Peyer's patch (tissue), 4 donors: ENCODE data around the gene SLC25A2. TPM values are rescaled to one million over a fixed set of nuclear protein-coding genes. Genes with fewer than 3 reads are reported as not detected.

Source experiments
- DNase-seq, 3 donors: peaks; one replicate each; pipeline ENCODE4 v3.0.0-alpha.2; 2017 to 2019
- H3K27ac ChIP-seq, 4 donors: fragments of 200-600 bp; sonication (generic); one replicate each; pipeline ENCODE4 v1.5.1; 2016 to 2019
- H3K27me3 ChIP-seq, 2 donors: fragments of 200-600 bp; sonication (generic); one replicate each; pipeline ENCODE4 v1.5.1; 2019
- H3K36me3 ChIP-seq, 3 donors: fragments of 200-600 bp; sonication (generic); one replicate each; pipeline ENCODE4 v1.5.1; 2016 to 2019
- H3K4me1 ChIP-seq, 4 donors: fragments of 200-600 bp; sonication (generic); one replicate each; pipeline ENCODE4 v1.5.1; 2016 to 2019
- H3K4me3 ChIP-seq, 4 donors: fragments of 200-600 bp; sonication (generic); 1 replicate in 3 of 4; 2 replicates in 1 of 4; pipeline ENCODE4 v1.5.1; 2016 to 2019; ENCODE audit warnings: mild to moderate bottlenecking in 1 of 4
- H3K9me3 ChIP-seq, 4 donors: fragments of 200-600 bp; sonication (generic); one replicate each; pipeline ENCODE4 v1.5.1; 2016 to 2019; ENCODE audit warnings: mild to moderate bottlenecking in 1 of 4
- CTCF ChIP-seq, 6 experiments: fragments of 450-650 bp in 4 of 6; fragments of 200-600 bp in 2 of 6; sonication (generic) in 1 of 6; IDR thresholded peaks; one replicate each; pipeline ENCODE4 v1.5.1; 2017 to 2019; ENCODE audit warnings: antibody characterized with exemption in 6 of 6, mild to moderate bottlenecking in 3 of 6, moderate library complexity in 1 of 6
- POLR2A ChIP-seq, 2 donors: fragments of 450-650 bp; IDR thresholded peaks; one replicate each; pipeline ENCODE4 v1.5.1; 2017; ENCODE audit warnings: antibody characterized with exemption in 2 of 2, mild to moderate bottlenecking in 2 of 2, moderate library complexity in 2 of 2
- total RNA-seq, 4 donors: library from RNA; depleted of rRNA; stranded (reverse); fragments of >200 nt; gene quantifications; one replicate each; pipeline ENCODE4 v1.1.0, GENCODE V29; 2016

SLC25A2 gene
- total RNA-seq, 4 donors from 2014 or later: 1.1 to 4.1 (median 2.9) TPM

DNA sequence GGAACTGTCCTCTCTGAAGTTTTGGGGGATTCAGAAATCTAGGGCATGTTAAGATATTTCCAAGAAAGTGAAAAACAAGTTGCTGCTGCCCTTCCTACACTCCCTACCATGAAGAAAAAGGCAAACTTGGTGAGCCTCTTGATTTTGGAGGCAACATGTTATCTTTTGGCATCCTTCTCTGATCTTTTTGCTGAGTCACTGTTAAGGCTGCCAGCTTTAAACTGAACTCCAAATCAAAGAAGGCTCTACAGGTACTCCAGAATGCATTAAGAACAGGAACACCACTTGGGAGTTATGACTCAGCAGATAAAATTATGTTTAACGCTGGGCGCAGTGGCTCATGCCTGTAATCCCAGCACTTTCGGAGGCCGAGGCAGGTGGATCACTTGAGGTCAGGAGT, 34.7 kb downstream of the SLC25A2 start:
- no peak overlapping the region for H3K4me3 ChIP-seq
- DNase-seq: no peak
- no peaks in the 10 kb centered on the region for H3K36me3 ChIP-seq
- no peak for TF ChIP-seq POLR2A (IDR thresholded peaks at IDR 0.05)
- no peak for TF ChIP-seq CTCF (IDR thresholded peaks at IDR 0.05)
- no peaks in the 10 kb centered on the region for H3K27me3 ChIP-seq
- peaks cover 0 to 86% (median 22%) of the 10 kb centered on the region in 4 donors for H3K9me3 ChIP-seq
- H3K4me1 ChIP-seq: no peaks in the 10 kb centered on the region
- no peak overlapping the region for H3K27ac ChIP-seq

GRCh38 chr5:141261238-141261546, 42.7 kb downstream of the SLC25A2 start:
- H3K27me3 ChIP-seq: no peaks in the 10 kb centered on the region
- no peaks in the 10 kb centered on the region for H3K36me3 ChIP-seq

GRCh38 chr5:141260458-141261237, 43.2 kb downstream of the SLC25A2 start:
- no peak overlapping the region for H3K27ac ChIP-seq
- TF ChIP-seq CTCF (IDR thresholded peaks at IDR 0.05) (no peak), POLR2A (IDR thresholded peaks at IDR 0.05) (no peak)
- no peak overlapping the region for H3K4me3 ChIP-seq
- no peaks in the 10 kb centered on the region for H3K4me1 ChIP-seq
- no peaks in the 10 kb centered on the region for H3K27me3 ChIP-seq
- no peak for DNase-seq
- no peaks in the 10 kb centered on the region for H3K36me3 ChIP-seq
- peaks cover 0 to 100% (median 34%) of the 10 kb centered on the region in 4 donors for H3K9me3 ChIP-seq

More at GRCh38 chr5:141261238-141261546, 42.7 kb downstream of the SLC25A2 start:
- Histone ChIP-seq H3K4me3 (no peak overlapping the region), H3K4me1 (no peaks in the 10 kb centered on the region), H3K27ac (no peak overlapping the region), H3K9me3 (peaks cover 0 to 100% (median 34%) of the 10 kb centered on the region in 4 donors)
- no peak for DNase-seq
- TF ChIP-seq CTCF (IDR thresholded peaks at IDR 0.05) (no peak), POLR2A (IDR thresholded peaks at IDR 0.05) (no peak)

DNA sequence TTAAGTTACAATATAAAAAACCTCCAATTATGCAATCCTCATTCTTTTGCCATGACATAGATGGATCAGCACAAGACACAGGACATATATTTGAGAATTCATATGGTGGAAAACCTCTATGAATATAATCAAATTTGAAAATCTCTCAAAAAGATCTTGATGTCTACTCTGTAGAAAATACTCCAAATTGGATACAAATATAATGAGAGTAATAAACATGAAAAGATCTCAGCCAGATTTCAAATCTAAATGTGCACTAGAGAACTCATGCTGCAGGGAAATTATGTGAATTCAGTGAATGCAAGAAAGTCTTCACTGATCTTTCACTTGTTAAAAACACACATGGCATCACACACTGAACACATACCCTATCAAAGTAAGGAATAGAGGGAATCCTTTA, 44.9 kb downstream of the SLC25A2 start:
- TF ChIP-seq CTCF (IDR thresholded peaks at IDR 0.05) (no peak), POLR2A (IDR thresholded peaks at IDR 0.05) (no peak)
- H3K4me1 ChIP-seq: no peaks in the 10 kb centered on the region
- H3K9me3 ChIP-seq: peaks cover 0 to 95% (median 33%) of the 10 kb centered on the region in 4 donors
- H3K27me3 ChIP-seq: no peaks in the 10 kb centered on the region
- DNase-seq: no peak
- H3K4me3 ChIP-seq: no peak overlapping the region
- no peaks in the 10 kb centered on the region for H3K36me3 ChIP-seq
- H3K27ac ChIP-seq: no peak overlapping the region

GRCh38 chr5:141258464-141258863, 45.4 kb downstream of the SLC25A2 start:
- Histone ChIP-seq H3K27me3 (no peaks in the 10 kb centered on the region), H3K4me1 (no peaks in the 10 kb centered on the region), H3K36me3 (no peaks in the 10 kb centered on the region), H3K4me3 (no peak overlapping the region), H3K9me3 (peaks cover 0 to 94% (median 33%) of the 10 kb centered on the region in 4 donors), H3K27ac (no peak overlapping the region)
- no peak for TF ChIP-seq CTCF (IDR thresholded peaks at IDR 0.05)
- no peak for TF ChIP-seq POLR2A (IDR thresholded peaks at IDR 0.05)
- no peak for DNase-seq

Other genes with a start within 250 kb of the SLC25A2 start
- gene PCDHB2, start 209.4 kb downstream of the SLC25A2 start, total RNA-seq: 1 to 10 TPM in 1 of 4 donors, under 1 TPM in 3; 0.35 to 1.3 (median 0.65) TPM
- 1 to 10 TPM in 2 of 4 donors, under 1 TPM in 1, not detected in 1; 0.70 to 4.1 (median 1.1) TPM for gene PCDHB3, start 203.6 kb downstream of the SLC25A2 start, total RNA-seq
- 1 to 10 TPM in 2 of 4 donors, under 1 TPM in 1, not detected in 1; 0.80 to 6.6 (median 1.2) TPM for gene PCDHB4, start 182.2 kb downstream of the SLC25A2 start, total RNA-seq
- under 1 TPM in 1 of 4 donors, not detected in 3; 0.18 TPM for gene PCDHB5, start 168.8 kb downstream of the SLC25A2 start, total RNA-seq
- gene PCDHB6, start 154.0 kb downstream of the SLC25A2 start, total RNA-seq: under 1 TPM in 1 of 4 donors, not detected in 3; 0.54 TPM
- gene PCDHB7, start 131.4 kb downstream of the SLC25A2 start, total RNA-seq: under 1 TPM in 2 of 4 donors, not detected in 2; 0.53 to 0.54 TPM
- not detected for gene PCDHB8, start 126.3 kb downstream of the SLC25A2 start, total RNA-seq
- 1 to 10 TPM in 1 of 4 donors, under 1 TPM in 2, not detected in 1; 0.35 to 5.8 (median 0.40) TPM for gene PCDHB16, start 121.7 kb downstream of the SLC25A2 start, total RNA-seq
- gene PCDHB9, start 116.9 kb downstream of the SLC25A2 start, total RNA-seq: 1 to 10 TPM in 1 of 4 donors, under 1 TPM in 3; 0.18 to 1.7 (median 0.39) TPM
- under 1 TPM in 3 of 4 donors, not detected in 1; 0.54 to 0.83 (median 0.76) TPM for gene PCDHB10, start 111.7 kb downstream of the SLC25A2 start, total RNA-seq
- 1 to 10 TPM in 1 of 4 donors, under 1 TPM in 1, not detected in 2; 0.27 to 2.8 TPM for gene PCDHB11, start 104.4 kb downstream of the SLC25A2 start, total RNA-seq
- 1 to 10 TPM in 1 of 4 donors, under 1 TPM in 3; 0.35 to 4.1 (median 0.88) TPM for gene PCDHB12, start 95.3 kb downstream of the SLC25A2 start, total RNA-seq
- under 1 TPM; 0.13 to 0.83 (median 0.32) TPM for gene PCDHB13, start 90.1 kb downstream of the SLC25A2 start, total RNA-seq
- gene PCDHB14, start 80.7 kb downstream of the SLC25A2 start, total RNA-seq: 1 to 10 TPM in 1 of 4 donors, under 1 TPM in 2, not detected in 1; 0.19 to 1.1 (median 0.54) TPM
- gene PCDHB15, start 58.7 kb downstream of the SLC25A2 start, total RNA-seq: under 1 TPM in 2 of 4 donors, not detected in 2; 0.27 to 0.35 TPM
- gene TAF7, start 16.7 kb upstream of the SLC25A2 start, total RNA-seq: 10 to 100 TPM; 42.2 to 80.0 (median 47.5) TPM
- gene PCDHGA1, start 26.5 kb upstream of the SLC25A2 start, total RNA-seq: 1 to 10 TPM in 1 of 4 donors, not detected in 3; 1.7 TPM
- gene PCDHGA2, start 34.7 kb upstream of the SLC25A2 start, total RNA-seq: 1 to 10 TPM in 2 of 4 donors, under 1 TPM in 1, not detected in 1; 0.57 to 1.7 (median 1.1) TPM
- 1 to 10 TPM in 1 of 4 donors, under 1 TPM in 2, not detected in 1; 0.40 to 1.7 (median 0.76) TPM for gene PCDHGA3, start 39.8 kb upstream of the SLC25A2 start, total RNA-seq
- under 1 TPM in 3 of 4 donors, not detected in 1; 0.27 to 0.53 (median 0.47) TPM for gene PCDHGB1, start 46.0 kb upstream of the SLC25A2 start, total RNA-seq
- gene PCDHGA4, start 51.0 kb upstream of the SLC25A2 start, total RNA-seq: 1 to 10 TPM in 2 of 4 donors, under 1 TPM in 2; 0.27 to 3.3 (median 0.81) TPM
- gene PCDHGB2, start 55.9 kb upstream of the SLC25A2 start, total RNA-seq: 1 to 10 TPM; 1.2 to 5.8 (median 1.6) TPM
- gene PCDHGA5, start 60.1 kb upstream of the SLC25A2 start, total RNA-seq: 10 to 100 TPM in 1 of 4 donors, 1 to 10 TPM in 2, under 1 TPM in 1; 0.94 to 10.7 (median 1.7) TPM
- gene PCDHGB3, start 66.2 kb upstream of the SLC25A2 start, total RNA-seq: 1 to 10 TPM; 1.6 to 5.0 (median 2.0) TPM
- 1 to 10 TPM in 2 of 4 donors, under 1 TPM in 2; 0.70 to 4.1 (median 1.0) TPM for gene PCDHGA6, start 69.8 kb upstream of the SLC25A2 start, total RNA-seq
- gene PCDHGA7, start 78.7 kb upstream of the SLC25A2 start, total RNA-seq: 1 to 10 TPM in 2 of 4 donors, under 1 TPM in 2; 0.35 to 2.5 (median 0.95) TPM
- 1 to 10 TPM; 1.1 to 3.3 (median 1.9) TPM for gene PCDHGB4, start 83.6 kb upstream of the SLC25A2 start, total RNA-seq
- gene PCDHGA8, start 88.6 kb upstream of the SLC25A2 start, total RNA-seq: 1 to 10 TPM in 2 of 4 donors, under 1 TPM in 2; 0.35 to 2.5 (median 1.1) TPM
- 1 to 10 TPM; 2.3 to 9.1 (median 2.9) TPM for gene PCDHGB5, start 93.9 kb upstream of the SLC25A2 start, total RNA-seq
- 10 to 100 TPM in 1 of 4 donors, 1 to 10 TPM in 3; 1.9 to 17.3 (median 4.0) TPM for gene PCDHGA9, start 98.7 kb upstream of the SLC25A2 start, total RNA-seq
- 1 to 10 TPM; 1.1 to 7.4 (median 3.3) TPM for gene PCDHGB6, start 104.0 kb upstream of the SLC25A2 start, total RNA-seq
- 1 to 10 TPM; 3.2 to 7.7 (median 4.2) TPM for gene PCDHGA10, start 108.9 kb upstream of the SLC25A2 start, total RNA-seq
- 1 to 10 TPM; 4.0 to 5.8 (median 4.3) TPM for gene PCDHGB7, start 113.6 kb upstream of the SLC25A2 start, total RNA-seq
- gene PCDHGA11, start 117.0 kb upstream of the SLC25A2 start, total RNA-seq: 1 to 10 TPM; 1.1 to 5.0 (median 2.4) TPM
- 10 to 100 TPM in 1 of 4 donors, 1 to 10 TPM in 3; 1.4 to 12.4 (median 4.7) TPM for gene PCDHGA12, start 126.5 kb upstream of the SLC25A2 start, total RNA-seq
- 10 to 100 TPM; 10.2 to 29.7 (median 16.7) TPM for gene PCDHGC3, start 171.9 kb upstream of the SLC25A2 start, total RNA-seq
- 10 to 100 TPM in 1 of 4 donors, 1 to 10 TPM in 3; 1.7 to 11.3 (median 5.3) TPM for gene PCDHGC4, start 181.0 kb upstream of the SLC25A2 start, total RNA-seq
- gene PCDHGC5, start 185.0 kb upstream of the SLC25A2 start, total RNA-seq: 1 to 10 TPM in 1 of 4 donors, under 1 TPM in 2, not detected in 1; 0.67 to 1.4 (median 0.95) TPM